ENCODE data around the gene GPR143. TPM values are rescaled to one million over a fixed set of nuclear protein-coding genes. Genes with fewer than 3 reads are reported as not detected.
A peak's percentile ranks its signal among the peaks of the same experiment; 100 is the strongest.

GPR143 gene
- total RNA-seq, 1 donor from 2014 or later = 0.52 TPM

- no peaks in the 10 kb centered on the region for H3K27me3 ChIP-seq (ENCODE audit: control insufficient read depth in 3 of 3, insufficient read depth in 3 of 3, low read length in 3 of 3)
These were observed 88.4 kb downstream of the GPR143 start for GRCh38 chrX:9677098-9677739.

GRCh38 chrX:9676738-9677097, 88.9 kb downstream of the GPR143 start:
- H3K4me3 ChIP-seq (ENCODE audit: low read length in 3 of 3) = peak overlapping the region in 1 of 3 donors; percentile 7
- H3K27ac ChIP-seq (ENCODE audit: low read depth, low read length) = no peak overlapping the region
- H3K27me3 ChIP-seq (ENCODE audit: control insufficient read depth in 3 of 3, insufficient read depth in 3 of 3, low read length in 3 of 3) = no peaks in the 10 kb centered on the region
- H3K36me3 ChIP-seq (ENCODE audit: control insufficient read depth in 3 of 3, insufficient read depth in 3 of 3, low read length in 3 of 3) = no peaks in the 10 kb centered on the region
- no peak overlapping the region for H3K9ac ChIP-seq (ENCODE audit: low read depth in 1 of 3, low read length in 3 of 3)
- H3K4me1 ChIP-seq (ENCODE audit: control insufficient read depth in 3 of 3, insufficient read depth in 3 of 3, low read length in 3 of 3) = no peaks in the 10 kb centered on the region
- no peaks in the 10 kb centered on the region for H3K9me3 ChIP-seq (ENCODE audit: control insufficient read depth in 3 of 3, low read length in 3 of 3)

More at GRCh38 chrX:9677098-9677739, 88.4 kb downstream of the GPR143 start:
- Histone ChIP-seq H3K27ac (ENCODE audit: low read depth, low read length) (no peak overlapping the region), H3K9me3 (ENCODE audit: control insufficient read depth in 3 of 3, low read length in 3 of 3) (no peaks in the 10 kb centered on the region), H3K36me3 (ENCODE audit: control insufficient read depth in 3 of 3, insufficient read depth in 3 of 3, low read length in 3 of 3) (no peaks in the 10 kb centered on the region), H3K4me3 (ENCODE audit: low read length in 3 of 3) (peak overlapping the region in 1 of 3 donors; percentile 7), H3K9ac (ENCODE audit: low read depth in 1 of 3, low read length in 3 of 3) (peak overlapping the region in 1 of 3 donors; percentile 12), H3K4me1 (ENCODE audit: control insufficient read depth in 3 of 3, insufficient read depth in 3 of 3, low read length in 3 of 3) (no peaks in the 10 kb centered on the region)

DNA sequence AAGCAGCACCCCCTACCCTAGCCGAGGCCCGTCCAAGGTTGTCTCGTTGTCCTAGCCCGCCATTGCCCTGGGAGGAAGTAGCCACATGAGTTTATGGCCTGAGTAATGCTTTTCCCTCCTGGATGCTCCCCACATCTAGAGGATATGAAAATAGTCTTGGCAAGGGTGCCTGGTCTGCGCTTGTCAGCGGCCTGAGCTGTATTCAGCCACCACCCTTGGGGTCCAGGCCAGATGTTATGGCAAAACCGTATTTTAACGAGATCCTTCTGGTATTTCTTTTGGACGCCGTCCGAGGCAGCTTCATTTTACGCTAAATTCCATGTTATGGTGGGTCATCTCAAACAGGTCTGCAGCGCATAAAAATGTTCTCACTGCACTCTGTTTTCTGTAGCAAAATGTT, 89.3 kb downstream of the GPR143 start:
- Histone ChIP-seq H3K27ac (ENCODE audit: low read depth, low read length) (no peak overlapping the region), H3K9ac (ENCODE audit: low read depth in 1 of 3, low read length in 3 of 3) (no peak overlapping the region), H3K4me3 (ENCODE audit: low read length in 3 of 3) (no peak overlapping the region), H3K9me3 (ENCODE audit: control insufficient read depth in 3 of 3, low read length in 3 of 3) (no peaks in the 10 kb centered on the region), H3K36me3 (ENCODE audit: control insufficient read depth in 3 of 3, insufficient read depth in 3 of 3, low read length in 3 of 3) (no peaks in the 10 kb centered on the region), H3K4me1 (ENCODE audit: control insufficient read depth in 3 of 3, insufficient read depth in 3 of 3, low read length in 3 of 3) (no peaks in the 10 kb centered on the region), H3K27me3 (ENCODE audit: control insufficient read depth in 3 of 3, insufficient read depth in 3 of 3, low read length in 3 of 3) (no peaks in the 10 kb centered on the region)

Other genes starting within 250 kb of the GPR143 start
- gene SHROOM2, start 20.6 kb upstream of the GPR143 start, total RNA-seq = 2.1 TPM
- not detected for gene CLDN34, start 201.5 kb upstream of the GPR143 start, total RNA-seq

Data from skeletal muscle tissue (tissue), 4 donors.